ENCODE measurements around the gene CNNM2.

CNNM2 gene

GRCh38 chr10:103060575-103060974 lies 142.5 kb downstream of the CNNM2 start:
- Histone ChIP-seq H3F3A (ENCODE audit: control insufficient read depth, insufficient read depth) (no peaks in the 10 kb centered on the region), H3K27me3 (ENCODE audit: control insufficient read depth, low read length) (no peaks in the 10 kb centered on the region), H3K9me3 (ENCODE audit: control insufficient read depth, insufficient read depth, low read length) (no peaks in the 10 kb centered on the region), H3K79me2 (ENCODE audit: control insufficient read depth, low read length) (no peaks in the 10 kb centered on the region), H3K4me3 (ENCODE audit: low read length) (no peak overlapping the region), H3K4me2 (ENCODE audit: low read length) (no peak overlapping the region), H4K20me1 (ENCODE audit: control insufficient read depth, insufficient read depth, low read depth, low read length) (no peaks in the 10 kb centered on the region), H3K9me2 (replicated peaks; ENCODE audit: control insufficient read depth, low read length) (no peaks in the 10 kb centered on the region), H3K27ac (ENCODE audit: low read depth, low read length) (no peak overlapping the region), H3K36me3 (ENCODE audit: control insufficient read depth, low read length) (no peaks in the 10 kb centered on the region), H3K4me1 (ENCODE audit: control insufficient read depth, low read length) (no peaks in the 10 kb centered on the region)
- TF ChIP-seq CTCF (IDR thresholded peaks at IDR 0.05; ENCODE audit: low read depth, low read length, poor library complexity, severe bottlenecking) (no peak), EZH2phosphoT487 (IDR thresholded peaks at IDR 0.05; ENCODE audit: borderline replicate concordance, low read length) (no peak)

- no peaks in the 10 kb centered on the region for H3K36me3 ChIP-seq (ENCODE audit: control insufficient read depth, low read length)
Measured at GRCh38 chr10:103062854-103063590, 144.9 kb downstream of the CNNM2 start.

GRCh38 chr10:103064956-103065355 lies 146.9 kb downstream of the CNNM2 start:
- Histone ChIP-seq H3K4me3 (ENCODE audit: low read length) (no peak overlapping the region), H3K4me2 (ENCODE audit: low read length) (no peak overlapping the region), H3F3A (ENCODE audit: control insufficient read depth, insufficient read depth) (no peaks in the 10 kb centered on the region), H3K9me2 (replicated peaks; ENCODE audit: control insufficient read depth, low read length) (no peaks in the 10 kb centered on the region), H3K9me3 (ENCODE audit: control insufficient read depth, insufficient read depth, low read length) (no peaks in the 10 kb centered on the region), H3K79me2 (ENCODE audit: control insufficient read depth, low read length) (no peaks in the 10 kb centered on the region), H3K27me3 (ENCODE audit: control insufficient read depth, low read length) (no peaks in the 10 kb centered on the region), H4K20me1 (ENCODE audit: control insufficient read depth, insufficient read depth, low read depth, low read length) (no peaks in the 10 kb centered on the region), H3K36me3 (ENCODE audit: control insufficient read depth, low read length) (no peaks in the 10 kb centered on the region), H3K27ac (ENCODE audit: low read depth, low read length) (no peak overlapping the region), H3K4me1 (ENCODE audit: control insufficient read depth, low read length) (peaks cover 12% of the 10 kb centered on the region)
- TF ChIP-seq EZH2phosphoT487 (IDR thresholded peaks at IDR 0.05; ENCODE audit: borderline replicate concordance, low read length), result no peak
- no peak for TF ChIP-seq CTCF (IDR thresholded peaks at IDR 0.05; ENCODE audit: low read depth, low read length, poor library complexity, severe bottlenecking)

More at GRCh38 chr10:103062854-103063590, 144.9 kb downstream of the CNNM2 start:
- Histone ChIP-seq H3K9me3 (ENCODE audit: control insufficient read depth, insufficient read depth, low read length) (no peaks in the 10 kb centered on the region), H3K27ac (ENCODE audit: low read depth, low read length) (no peak overlapping the region), H3F3A (ENCODE audit: control insufficient read depth, insufficient read depth) (no peaks in the 10 kb centered on the region), H3K9me2 (replicated peaks; ENCODE audit: control insufficient read depth, low read length) (no peaks in the 10 kb centered on the region), H3K4me3 (ENCODE audit: low read length) (no peak overlapping the region), H3K4me1 (ENCODE audit: control insufficient read depth, low read length) (no peaks in the 10 kb centered on the region), H3K27me3 (ENCODE audit: control insufficient read depth, low read length) (no peaks in the 10 kb centered on the region), H3K79me2 (ENCODE audit: control insufficient read depth, low read length) (no peaks in the 10 kb centered on the region), H4K20me1 (ENCODE audit: control insufficient read depth, insufficient read depth, low read depth, low read length) (no peaks in the 10 kb centered on the region), H3K4me2 (ENCODE audit: low read length) (no peak overlapping the region)
- no peak for TF ChIP-seq EZH2phosphoT487 (IDR thresholded peaks at IDR 0.05; ENCODE audit: borderline replicate concordance, low read length)
- TF ChIP-seq CTCF (IDR thresholded peaks at IDR 0.05; ENCODE audit: low read depth, low read length, poor library complexity, severe bottlenecking), result no peak
